Measurements from ENCODE around the gene PPFIA4.

PPFIA4 gene

GRCh38 chr1:203041351-203041932 is 15.2 kb downstream of the PPFIA4 start:
- DNase-seq: no peak

GRCh38 chr1:203043830-203044545 is 17.7 kb downstream of the PPFIA4 start:
- no peak for DNase-seq

GRCh38 chr1:203044546-203045250 is 18.4 kb downstream of the PPFIA4 start:
- DNase-seq: no peak

- DNase-seq: no peak
Observed at GRCh38 chr1:203045336-203045735, 19.0 kb downstream of the PPFIA4 start.

GRCh38 chr1:203045821-203046594 is 19.7 kb downstream of the PPFIA4 start:
- DNase-seq: no peak

GRCh38 chr1:203046984-203047630 is 20.8 kb downstream of the PPFIA4 start:
- DNase-seq: no peak

GRCh38 chr1:203048086-203048485 is 21.8 kb downstream of the PPFIA4 start:
- no peak for DNase-seq

- no peak for DNase-seq
Observed at GRCh38 chr1:203048555-203049051, 22.3 kb downstream of the PPFIA4 start.

- DNase-seq: no peak
Observed at GRCh38 chr1:203049077-203049476, 22.8 kb downstream of the PPFIA4 start.

GRCh38 chr1:203049576-203050180 is 23.4 kb downstream of the PPFIA4 start:
- DNase-seq: no peak

GRCh38 chr1:203050826-203051225 is 24.5 kb downstream of the PPFIA4 start:
- no peak for DNase-seq

- DNase-seq: no peak
Observed at GRCh38 chr1:203051841-203052324, 25.6 kb downstream of the PPFIA4 start.

- DNase-seq: no peak
Observed at GRCh38 chr1:203052601-203053000, 26.3 kb downstream of the PPFIA4 start.

- DNase-seq: no peak
Observed at GRCh38 chr1:203054184-203054583, 27.9 kb downstream of the PPFIA4 start.

GRCh38 chr1:203054642-203055041 is 28.4 kb downstream of the PPFIA4 start:
- DNase-seq: no peak

GRCh38 chr1:203055161-203055799 is 29.0 kb downstream of the PPFIA4 start:
- DNase-seq: no peak

- DNase-seq: no peak
Observed at GRCh38 chr1:203056012-203056411, 29.7 kb downstream of the PPFIA4 start.

GRCh38 chr1:203056516-203056915 is 30.2 kb downstream of the PPFIA4 start:
- DNase-seq: no peak

GRCh38 chr1:203057911-203058675 is 31.8 kb downstream of the PPFIA4 start:
- no peak for DNase-seq

GRCh38 chr1:203058676-203058935 is 32.3 kb downstream of the PPFIA4 start:
- no peak for DNase-seq

- no peak for DNase-seq
Observed at GRCh38 chr1:203059485-203059884, 33.2 kb downstream of the PPFIA4 start.
